Stomach smooth muscle (tissue), 2 donors: ENCODE data around the gene PIK3CB.

ENCODE experiments used
- H3K27ac ChIP-seq: one replicate; pipeline ENCODE4 v1.7.0; 2013; ENCODE audit warnings: mild to moderate bottlenecking, low read length, inconsistent platforms
- H3K27me3 ChIP-seq, 2 donors: one replicate each; pipeline ENCODE4 v1.7.0; 2013; ENCODE audit warnings: low read length in 2 of 2; ENCODE audit not compliant: insufficient read depth in 2 of 2, control insufficient read depth in 1 of 2
- H3K36me3 ChIP-seq, 2 donors: one replicate each; pipeline ENCODE4 v1.7.0; 2013; ENCODE audit warnings: low read length in 2 of 2; ENCODE audit not compliant: control insufficient read depth in 2 of 2, insufficient read depth in 2 of 2
- H3K4me1 ChIP-seq: one replicate; pipeline ENCODE4 v1.7.0; 2013; ENCODE audit warnings: low read length; ENCODE audit not compliant: control insufficient read depth, insufficient read depth
- H3K4me3 ChIP-seq, 2 donors: one replicate each; pipeline ENCODE4 v1.7.0; 2013; ENCODE audit warnings: low read length in 2 of 2
- H3K9ac ChIP-seq, 2 donors: one replicate each; pipeline ENCODE4 v1.7.0; 2013; ENCODE audit warnings: low read length in 2 of 2, mild to moderate bottlenecking in 1 of 2
- H3K9me3 ChIP-seq, 2 donors: one replicate each; pipeline ENCODE4 v1.7.0; 2013; ENCODE audit warnings: low read length in 2 of 2; ENCODE audit not compliant: control insufficient read depth in 2 of 2
- donor health status: healthy.
- donor health status: Pancreatic carcinoma.

PIK3CB gene

DNA sequence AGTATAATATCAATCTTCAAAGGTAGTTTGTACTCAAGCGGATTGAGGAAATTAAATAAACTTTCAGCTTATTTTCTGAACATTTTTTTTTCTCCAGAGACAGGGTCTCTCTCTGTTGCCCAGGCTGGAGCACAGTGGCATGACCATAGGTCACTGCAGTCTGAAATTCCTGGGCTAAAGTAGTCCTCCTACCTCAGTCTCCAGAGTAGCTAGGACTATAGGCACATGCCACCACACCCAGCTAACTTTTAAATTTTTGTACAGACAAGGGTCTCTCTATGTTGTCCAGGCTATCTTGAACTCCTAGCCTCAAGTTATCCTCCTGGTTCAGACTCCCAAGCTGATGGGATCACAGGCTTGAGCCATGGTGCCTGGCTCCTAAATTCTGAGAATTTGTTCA is 129.1 kb downstream of the PIK3CB start:
- Histone ChIP-seq H3K27me3 (no peaks in the 10 kb centered on the region), H3K36me3 (peaks cover 0 to 3% of the 10 kb centered on the region in 2 donors), H3K4me3 (no peak overlapping the region), H3K9me3 (no peaks in the 10 kb centered on the region), H3K4me1 (no peaks in the 10 kb centered on the region), H3K27ac (no peak overlapping the region), H3K9ac (no peak overlapping the region)

DNA sequence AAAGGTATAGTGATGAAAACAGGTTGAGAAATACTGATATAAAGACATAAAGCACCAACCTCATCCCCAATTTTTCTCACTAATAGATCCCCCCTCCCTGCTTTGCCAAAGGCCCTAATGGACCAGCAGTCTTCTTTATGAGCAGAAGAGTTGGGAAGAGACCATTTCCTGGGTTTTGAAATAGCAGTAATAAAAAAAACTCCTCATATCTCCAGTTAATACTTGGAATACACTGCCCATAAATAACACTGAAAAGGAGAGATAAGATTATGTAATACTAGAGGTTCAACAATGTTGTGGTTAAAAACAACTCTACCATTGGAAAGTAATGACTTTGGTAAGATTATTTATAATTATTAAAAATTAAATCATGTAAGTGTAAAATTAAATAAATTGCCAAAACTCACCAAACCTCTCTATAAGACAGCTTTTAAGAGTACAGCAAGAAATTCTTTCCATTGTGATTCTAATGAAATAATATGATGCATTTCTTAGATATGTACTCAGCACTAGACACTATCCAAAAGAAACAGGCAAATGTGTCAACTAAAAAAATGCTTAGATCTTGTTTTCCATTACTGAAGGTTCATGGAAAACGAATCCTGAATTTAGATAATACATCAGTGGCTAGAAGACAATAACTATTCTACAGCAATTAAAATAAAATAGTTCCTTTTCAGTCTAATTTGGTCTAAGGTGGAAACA is 137.9 kb downstream of the PIK3CB start:
- H3K9me3 ChIP-seq, result no peaks in the 10 kb centered on the region
- no peaks in the 10 kb centered on the region for H3K4me1 ChIP-seq
- no peak overlapping the region for H3K4me3 ChIP-seq
- H3K27ac ChIP-seq, result no peak overlapping the region
- H3K36me3 ChIP-seq, result peaks cover 0 to 4% of the 10 kb centered on the region in 2 donors
- H3K27me3 ChIP-seq, result no peaks in the 10 kb centered on the region
- no peak overlapping the region for H3K9ac ChIP-seq

DNA sequence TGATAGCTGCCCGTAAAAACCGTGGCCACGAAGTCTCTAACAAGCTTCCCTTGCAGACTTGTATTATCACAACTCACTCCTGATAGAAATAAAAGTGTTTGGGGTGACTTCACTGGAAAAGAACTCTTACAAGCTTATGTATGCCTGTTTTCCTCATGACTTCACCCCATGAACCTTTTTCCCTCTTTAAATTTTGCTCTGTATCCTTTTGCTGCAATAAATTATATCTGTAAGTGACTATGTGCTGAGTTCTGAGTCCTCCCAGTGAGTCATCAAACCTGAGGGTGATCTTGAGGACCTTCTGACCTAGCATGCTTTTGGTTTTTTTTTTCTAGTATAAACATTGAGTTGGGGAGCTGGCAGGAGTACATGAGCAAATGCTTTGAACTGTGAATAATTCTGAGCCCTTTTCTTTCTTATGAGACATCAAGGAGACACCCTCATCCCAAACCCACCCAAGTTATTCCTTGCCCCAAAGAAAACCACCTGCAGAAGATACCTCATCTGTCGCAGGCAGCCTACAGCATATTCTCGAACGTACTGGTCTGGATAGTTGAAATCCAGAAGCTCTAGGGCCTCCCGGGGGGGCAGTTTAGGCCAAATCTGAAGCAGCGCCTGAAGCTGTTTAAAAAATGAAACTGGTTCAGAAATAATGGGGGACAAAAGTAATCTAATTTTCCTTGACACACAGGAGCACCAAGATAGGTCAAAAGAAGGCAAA is 140.3 kb downstream of the PIK3CB start:
- H3K9ac ChIP-seq, result no peak overlapping the region
- no peaks in the 10 kb centered on the region for H3K27me3 ChIP-seq
- no peaks in the 10 kb centered on the region for H3K9me3 ChIP-seq
- H3K4me1 ChIP-seq, result no peaks in the 10 kb centered on the region
- no peak overlapping the region for H3K27ac ChIP-seq
- no peak overlapping the region for H3K4me3 ChIP-seq
- peaks cover 0 to 4% of the 10 kb centered on the region in 2 donors for H3K36me3 ChIP-seq

DNA sequence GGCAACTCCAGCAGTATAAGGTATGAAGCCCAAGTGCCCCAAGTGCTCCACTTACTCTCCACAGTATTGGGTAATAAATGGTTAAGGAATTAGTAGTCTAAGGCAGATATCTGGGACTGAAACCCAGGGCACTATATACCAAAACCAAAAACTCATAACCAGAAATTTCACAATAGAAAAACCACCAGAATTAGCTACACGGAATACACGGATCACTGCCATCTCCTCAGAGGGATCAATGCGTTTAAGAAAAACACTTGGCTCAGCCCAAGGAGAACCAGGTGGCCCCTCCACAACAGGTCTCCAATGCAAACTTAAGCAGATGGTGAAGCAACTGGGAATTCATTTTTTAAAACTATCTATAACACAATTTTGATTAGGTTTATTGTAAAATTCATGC is 142.6 kb downstream of the PIK3CB start:
- Histone ChIP-seq H3K27me3 (no peaks in the 10 kb centered on the region), H3K4me3 (no peak overlapping the region), H3K9ac (no peak overlapping the region), H3K9me3 (no peaks in the 10 kb centered on the region), H3K36me3 (peaks cover 0 to 2% of the 10 kb centered on the region in 2 donors), H3K27ac (no peak overlapping the region), H3K4me1 (no peaks in the 10 kb centered on the region)

DNA sequence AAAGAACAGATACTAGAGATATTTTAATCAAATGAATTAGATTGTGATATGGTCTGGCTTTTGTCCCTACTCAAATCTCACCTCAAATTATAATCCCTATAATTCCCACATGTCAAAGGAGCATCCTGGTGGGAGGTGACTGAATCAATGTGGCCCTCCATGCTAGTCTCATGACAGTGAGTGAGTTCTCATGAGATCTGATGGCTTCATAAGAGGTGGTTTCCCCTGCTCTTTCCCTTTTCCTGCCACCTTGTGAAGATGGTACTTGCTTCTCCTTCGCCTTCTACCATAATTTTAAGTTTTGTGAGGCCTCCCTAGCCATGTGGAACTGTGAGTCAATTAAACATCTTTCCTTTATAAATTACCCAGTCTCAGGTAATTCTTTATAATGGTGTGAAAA is 143.4 kb downstream of the PIK3CB start:
- H3K9ac ChIP-seq, result no peak overlapping the region
- no peaks in the 10 kb centered on the region for H3K4me1 ChIP-seq
- H3K36me3 ChIP-seq, result peaks cover 0 to 2% of the 10 kb centered on the region in 2 donors
- no peaks in the 10 kb centered on the region for H3K9me3 ChIP-seq
- no peak overlapping the region for H3K27ac ChIP-seq
- no peaks in the 10 kb centered on the region for H3K27me3 ChIP-seq
- H3K4me3 ChIP-seq, result no peak overlapping the region

DNA sequence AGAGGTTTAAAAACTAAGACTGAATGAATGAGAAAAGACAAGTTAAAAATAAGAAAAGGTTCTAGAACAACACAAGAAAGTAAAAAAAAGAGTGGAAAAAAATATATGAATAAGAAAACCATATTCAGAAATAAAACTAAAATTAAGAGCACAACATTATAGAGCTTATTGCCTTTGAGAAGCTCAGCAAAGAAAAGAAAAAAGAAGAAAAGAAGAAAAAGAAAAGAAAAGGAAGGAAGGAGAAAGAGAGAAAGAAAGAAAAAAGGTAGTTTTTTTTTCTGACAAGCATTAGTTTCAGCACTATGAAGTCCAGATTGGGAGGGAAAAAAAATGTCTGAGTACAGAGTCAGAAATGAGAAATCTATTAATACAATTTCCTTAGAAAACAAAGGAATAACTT is 144.7 kb downstream of the PIK3CB start:
- H3K4me1 ChIP-seq, result no peaks in the 10 kb centered on the region
- no peak overlapping the region for H3K27ac ChIP-seq
- no peaks in the 10 kb centered on the region for H3K27me3 ChIP-seq
- H3K9me3 ChIP-seq, result no peaks in the 10 kb centered on the region
- no peak overlapping the region for H3K4me3 ChIP-seq
- H3K36me3 ChIP-seq, result peaks cover 0 to 2% of the 10 kb centered on the region in 2 donors
- no peak overlapping the region for H3K9ac ChIP-seq

DNA sequence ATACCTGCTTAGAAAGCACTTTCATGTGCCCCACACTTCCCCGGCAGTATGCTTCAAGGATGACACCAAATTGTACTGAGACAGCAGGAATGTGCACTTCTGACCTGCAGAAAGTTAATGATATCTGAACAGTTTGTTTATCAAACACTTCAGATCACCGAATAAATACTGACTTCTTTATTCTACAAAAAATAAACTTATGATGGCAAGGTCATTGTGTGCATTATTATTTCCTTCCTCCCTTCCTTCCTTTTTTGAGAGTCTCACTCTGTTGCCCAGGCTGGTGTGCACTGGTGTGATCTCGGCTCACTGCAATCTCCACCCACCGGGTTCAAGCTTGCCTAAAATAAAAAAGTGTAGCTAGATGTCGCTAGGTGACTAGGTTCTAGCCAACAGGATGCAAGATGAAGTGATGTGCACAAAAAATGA is 145.8 kb downstream of the PIK3CB start:
- H3K27me3 ChIP-seq, result no peaks in the 10 kb centered on the region

DNA sequence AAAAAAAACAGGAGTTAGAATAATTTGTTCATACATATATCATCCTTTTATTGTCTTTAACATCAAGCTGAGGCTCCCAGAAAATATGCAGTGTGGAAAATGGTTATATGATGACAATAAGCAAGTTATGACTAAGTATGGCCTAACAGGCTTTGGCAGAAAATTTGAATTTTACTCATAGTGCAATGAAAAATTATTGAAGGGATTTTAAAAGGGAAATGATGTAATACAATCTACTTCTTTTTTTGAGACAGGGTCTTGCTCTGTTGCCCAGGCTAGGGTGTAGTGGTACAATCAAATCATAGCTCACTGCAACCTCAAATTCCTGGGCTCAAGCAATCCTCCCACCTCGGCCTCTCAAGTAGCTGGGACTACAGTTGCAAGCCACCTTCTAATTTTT is 147.5 kb downstream of the PIK3CB start:
- Histone ChIP-seq H3K4me3 (no peak overlapping the region), H3K27me3 (no peaks in the 10 kb centered on the region), H3K36me3 (peaks cover 6 to 8% of the 10 kb centered on the region in 2 donors), H3K4me1 (no peaks in the 10 kb centered on the region), H3K9ac (no peak overlapping the region), H3K9me3 (no peaks in the 10 kb centered on the region), H3K27ac (no peak overlapping the region)

More for the DNA sequence above, 145.8 kb downstream of the PIK3CB start:
- no peak overlapping the region for H3K4me3 ChIP-seq
- no peak overlapping the region for H3K27ac ChIP-seq
- H3K9ac ChIP-seq, result no peak overlapping the region
- no peaks in the 10 kb centered on the region for H3K4me1 ChIP-seq
- H3K9me3 ChIP-seq, result no peaks in the 10 kb centered on the region
- peaks cover 2% of the 10 kb centered on the region in 2 donors for H3K36me3 ChIP-seq

DNA sequence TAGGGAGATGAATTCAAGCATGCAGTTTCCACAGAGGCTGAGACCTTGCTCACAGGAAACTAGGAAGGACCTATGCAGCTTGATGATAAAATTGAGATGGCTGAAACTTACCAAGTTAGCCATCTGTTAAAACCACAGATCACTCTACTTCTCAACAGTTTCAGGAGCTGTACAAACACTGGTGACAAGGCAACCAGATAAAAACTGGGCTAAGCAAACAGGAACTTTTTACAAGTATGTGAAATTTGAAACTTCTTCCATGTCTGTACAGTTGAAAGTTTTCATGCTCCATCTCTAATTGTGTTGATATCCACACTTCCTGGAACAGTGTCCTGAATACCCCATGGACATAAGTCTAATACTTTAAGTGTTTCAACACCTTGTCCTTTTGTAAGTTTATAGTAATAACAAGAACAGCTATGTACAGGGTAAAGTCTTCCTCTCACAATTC is 147.9 kb downstream of the PIK3CB start:
- Histone ChIP-seq H3K27ac (no peak overlapping the region), H3K9me3 (no peaks in the 10 kb centered on the region), H3K4me1 (no peaks in the 10 kb centered on the region), H3K36me3 (peaks cover 6 to 9% of the 10 kb centered on the region in 2 donors), H3K9ac (no peak overlapping the region), H3K4me3 (no peak overlapping the region), H3K27me3 (no peaks in the 10 kb centered on the region)

DNA sequence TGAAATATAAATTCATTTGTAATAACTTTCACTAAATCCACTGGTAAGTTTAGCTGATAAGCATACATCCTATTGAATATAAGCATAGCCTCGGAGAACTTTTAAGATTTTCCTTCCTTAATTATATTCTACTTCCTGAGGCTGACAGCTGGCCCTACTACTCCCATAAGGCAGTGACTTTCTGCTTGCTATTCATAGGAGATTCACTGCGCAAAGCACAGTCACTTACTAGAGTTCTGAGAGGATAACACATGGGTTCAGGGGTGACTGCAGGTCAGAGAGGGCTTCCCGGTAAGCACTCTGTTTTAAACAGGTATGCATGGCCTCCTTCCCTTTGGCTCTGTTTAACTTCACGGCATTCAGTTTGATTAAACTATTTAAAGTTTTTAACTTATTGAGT is 150.3 kb downstream of the PIK3CB start:
- Histone ChIP-seq H3K36me3 (peaks cover 9% of the 10 kb centered on the region in 2 donors), H3K9me3 (no peaks in the 10 kb centered on the region), H3K4me1 (no peaks in the 10 kb centered on the region), H3K4me3 (no peak overlapping the region), H3K27me3 (no peaks in the 10 kb centered on the region), H3K9ac (no peak overlapping the region), H3K27ac (no peak overlapping the region)

DNA sequence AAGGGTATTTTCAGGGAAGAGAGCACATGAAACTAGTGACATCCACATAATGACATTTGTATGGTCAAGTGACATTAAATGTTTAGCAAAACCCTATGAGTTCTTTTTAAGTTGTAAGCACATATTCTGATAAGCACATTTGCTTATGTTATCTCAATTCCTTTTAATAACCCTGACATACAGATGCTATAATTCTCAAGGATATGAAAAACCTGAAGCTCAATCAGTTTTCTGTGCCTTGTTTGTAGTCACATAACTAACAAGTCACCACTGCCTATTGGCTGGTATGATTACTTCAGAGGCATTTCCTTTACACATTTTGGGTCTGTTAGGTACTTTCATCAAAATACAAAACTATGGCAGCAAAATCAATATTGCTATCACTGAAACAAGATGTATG is 152.1 kb downstream of the PIK3CB start:
- no peak overlapping the region for H3K4me3 ChIP-seq
- H3K27me3 ChIP-seq, result no peaks in the 10 kb centered on the region
- no peaks in the 10 kb centered on the region for H3K4me1 ChIP-seq
- H3K36me3 ChIP-seq, result peaks cover 6 to 10% of the 10 kb centered on the region in 2 donors
- no peaks in the 10 kb centered on the region for H3K9me3 ChIP-seq
- no peak overlapping the region for H3K27ac ChIP-seq
- no peak overlapping the region for H3K9ac ChIP-seq
